GM12872 (cell line): ENCODE measurements around the gene EML2.

Experiments
- TF ChIP-seq, protein P1 (sequence below): IDR thresholded peaks from 3 replicates; pipeline ENCODE4 v1.5.1; 2011; ENCODE audit warnings: low read depth, mild to moderate bottlenecking, low read length, moderate library complexity; ENCODE audit not compliant: insufficient read depth

EML2 gene

DNA sequence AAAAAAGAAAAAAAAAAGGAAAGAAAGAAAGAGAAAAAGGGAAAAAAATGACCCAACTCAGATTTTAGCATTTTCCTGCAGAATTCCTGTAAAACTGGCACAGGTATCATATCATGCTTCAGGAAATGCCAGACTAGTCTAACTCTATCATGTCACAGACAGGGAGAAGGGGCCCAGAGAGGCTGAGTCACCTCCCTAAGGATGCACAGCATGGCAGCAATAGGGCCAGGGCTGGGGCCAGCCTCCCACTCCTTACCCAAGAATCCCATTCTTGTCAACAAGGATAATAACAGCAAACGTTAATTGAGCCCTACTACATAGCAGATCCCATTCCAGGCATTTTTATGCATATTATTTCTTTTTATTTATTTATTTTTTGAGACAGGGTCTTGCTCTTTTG, 45.7 kb downstream of the EML2 start:
- TF ChIP-seq, protein P1, sequence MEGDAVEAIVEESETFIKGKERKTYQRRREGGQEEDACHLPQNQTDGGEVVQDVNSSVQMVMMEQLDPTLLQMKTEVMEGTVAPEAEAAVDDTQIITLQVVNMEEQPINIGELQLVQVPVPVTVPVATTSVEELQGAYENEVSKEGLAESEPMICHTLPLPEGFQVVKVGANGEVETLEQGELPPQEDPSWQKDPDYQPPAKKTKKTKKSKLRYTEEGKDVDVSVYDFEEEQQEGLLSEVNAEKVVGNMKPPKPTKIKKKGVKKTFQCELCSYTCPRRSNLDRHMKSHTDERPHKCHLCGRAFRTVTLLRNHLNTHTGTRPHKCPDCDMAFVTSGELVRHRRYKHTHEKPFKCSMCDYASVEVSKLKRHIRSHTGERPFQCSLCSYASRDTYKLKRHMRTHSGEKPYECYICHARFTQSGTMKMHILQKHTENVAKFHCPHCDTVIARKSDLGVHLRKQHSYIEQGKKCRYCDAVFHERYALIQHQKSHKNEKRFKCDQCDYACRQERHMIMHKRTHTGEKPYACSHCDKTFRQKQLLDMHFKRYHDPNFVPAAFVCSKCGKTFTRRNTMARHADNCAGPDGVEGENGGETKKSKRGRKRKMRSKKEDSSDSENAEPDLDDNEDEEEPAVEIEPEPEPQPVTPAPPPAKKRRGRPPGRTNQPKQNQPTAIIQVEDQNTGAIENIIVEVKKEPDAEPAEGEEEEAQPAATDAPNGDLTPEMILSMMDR: no peak

DNA sequence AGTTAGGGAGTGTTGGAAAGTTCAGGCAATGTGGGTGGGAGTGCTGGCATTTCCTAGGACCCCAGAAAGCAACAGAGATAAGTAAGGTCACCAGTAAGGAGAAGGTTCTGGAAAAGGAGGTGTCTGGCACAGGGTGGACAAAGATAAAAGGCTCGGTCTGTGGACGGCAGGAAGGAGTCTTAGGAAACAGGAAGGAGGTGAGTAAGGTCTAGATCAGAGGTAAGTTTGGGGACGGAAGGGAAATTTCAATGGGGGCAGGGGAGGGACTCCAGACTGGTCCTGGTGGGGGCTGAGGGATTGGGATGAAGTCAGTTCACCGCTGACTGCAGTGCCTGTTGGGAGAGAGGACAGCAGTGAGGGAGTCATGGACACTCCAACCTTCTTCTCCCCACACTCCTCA, 46.8 kb downstream of the EML2 start:
- TF ChIP-seq, protein P1: no peak

DNA sequence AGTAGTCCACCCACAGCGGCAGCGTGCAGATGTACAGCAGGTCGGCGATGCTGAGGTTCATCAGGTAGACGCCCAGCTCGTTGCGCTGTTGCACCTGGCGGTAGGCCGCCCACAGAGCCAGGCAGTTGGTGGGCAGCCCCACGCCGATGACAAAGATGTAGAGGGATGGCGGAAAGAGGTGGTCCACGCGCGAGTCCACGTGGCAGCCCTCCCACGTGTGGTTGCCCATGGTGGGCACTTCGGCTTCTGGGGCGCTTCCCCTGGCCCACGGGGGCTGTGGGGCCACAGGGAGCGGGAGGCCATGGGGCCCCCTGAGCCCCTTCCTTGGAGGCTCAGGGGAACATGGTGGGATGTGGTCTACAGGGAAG, 47.6 kb downstream of the EML2 start:
- TF ChIP-seq, protein P1: no peak

DNA sequence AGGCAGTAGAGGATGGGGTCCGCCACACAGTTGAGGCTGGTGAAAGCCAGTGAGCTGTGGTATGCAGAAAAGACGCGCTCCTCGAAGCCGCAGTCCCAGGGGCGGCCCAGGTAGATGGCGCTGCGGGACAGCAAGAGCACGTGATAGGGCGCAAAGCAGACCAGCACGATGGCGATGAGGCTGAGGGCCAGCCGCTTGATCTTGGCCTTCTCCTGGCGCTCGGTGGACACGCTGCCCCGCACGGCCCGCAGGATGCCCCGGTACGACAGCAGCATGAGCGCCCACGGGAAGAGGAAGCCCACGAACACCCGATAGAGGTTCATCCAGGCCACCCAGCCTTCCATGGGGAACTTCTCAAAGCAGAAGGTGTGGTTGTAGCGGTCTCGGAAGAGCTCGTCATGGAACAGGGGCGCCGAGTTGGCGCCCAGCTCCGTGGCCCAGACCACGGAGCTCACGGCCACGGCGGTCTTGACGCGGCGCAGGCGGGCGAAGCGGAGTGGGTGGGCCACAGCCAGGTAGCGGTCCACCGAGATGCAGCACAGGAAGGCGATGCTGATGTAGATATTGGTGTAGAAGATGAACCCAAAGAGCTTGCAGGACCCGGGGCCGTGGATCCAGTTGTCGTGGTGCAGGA, 48.1 kb downstream of the EML2 start:
- TF ChIP-seq, protein P1: peak; percentile 70

DNA sequence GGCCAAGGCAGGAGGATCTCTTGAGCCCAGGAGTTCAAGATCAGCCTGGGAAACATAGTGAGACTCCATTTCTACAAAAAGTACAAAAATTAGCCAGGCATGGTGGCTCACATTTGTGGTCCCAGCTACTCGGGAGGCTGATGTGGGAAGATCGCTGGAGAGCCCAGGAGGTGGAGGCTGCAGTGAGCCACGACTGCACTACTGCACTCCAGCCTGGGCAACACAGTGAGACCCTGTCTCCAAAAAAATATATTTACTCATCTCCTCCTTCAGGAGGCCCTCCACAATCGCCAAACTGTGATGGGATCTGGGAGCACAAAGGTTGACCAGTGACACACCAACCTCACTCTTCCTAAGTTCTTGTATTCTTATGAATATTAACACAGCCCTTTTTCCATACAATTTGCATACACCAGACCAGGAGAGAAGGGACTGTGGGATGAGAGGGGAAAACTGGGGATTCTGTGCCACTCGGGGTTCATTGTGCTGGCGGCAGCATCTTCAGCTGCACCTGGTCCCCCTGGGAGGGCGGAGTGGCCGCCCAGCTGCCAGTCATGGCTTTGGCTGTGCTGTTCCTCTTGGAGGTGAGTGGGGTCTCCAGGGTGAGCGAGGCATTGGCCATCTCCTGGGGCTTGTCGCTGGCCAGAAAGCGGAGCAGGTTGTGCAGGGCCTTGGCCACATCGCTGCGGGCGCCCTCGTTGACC, 48.7 kb downstream of the EML2 start:
- TF ChIP-seq, protein P1: no peak

DNA sequence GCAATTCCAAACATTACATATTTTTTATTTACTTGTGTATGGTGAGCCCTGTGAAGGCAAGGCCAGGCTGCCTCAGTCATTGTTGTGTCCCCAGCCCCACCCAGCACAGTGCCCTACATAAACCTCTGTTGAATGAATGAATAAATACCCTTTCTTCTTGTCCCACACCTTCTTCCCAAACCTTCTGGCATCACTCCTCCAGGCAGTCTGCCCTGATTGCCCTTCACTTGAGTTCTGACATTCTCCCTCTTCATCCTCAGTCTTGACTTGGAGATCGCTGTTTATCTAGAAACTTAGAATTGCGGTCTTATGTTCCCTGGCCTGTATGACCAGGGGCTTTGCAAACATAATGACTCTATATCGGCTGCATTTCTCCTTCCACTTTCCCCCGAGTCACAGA, 49.4 kb downstream of the EML2 start:
- TF ChIP-seq, protein P1: no peak

DNA sequence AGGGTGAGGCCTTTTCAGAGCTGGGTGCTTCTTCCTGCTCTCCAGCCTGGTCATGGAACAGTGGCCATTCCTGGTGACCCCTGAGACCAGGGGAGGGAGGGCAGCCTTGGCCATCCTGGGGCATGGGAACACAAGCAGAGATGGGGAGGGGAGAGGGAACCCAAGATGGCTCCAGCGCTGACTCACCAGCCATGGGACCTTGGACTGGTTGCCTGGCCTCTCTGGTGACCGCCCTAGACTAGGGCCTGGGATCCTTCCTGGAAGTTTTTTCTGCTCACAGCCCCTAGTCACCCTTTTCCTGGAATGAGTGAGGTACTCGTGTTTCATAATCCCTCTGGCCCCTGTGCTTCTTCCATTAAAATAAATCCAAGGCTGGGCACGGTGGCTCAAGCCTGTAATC, 51.3 kb downstream of the EML2 start:
- TF ChIP-seq, protein P1: no peak
